Neural cell (in vitro differentiated cells): ENCODE data around the gene EEF1AKMT3. TPM values are rescaled to one million over a fixed set of nuclear protein-coding genes. Genes with fewer than 3 reads are reported as not detected.

Source experiments
- H2AFZ ChIP-seq: fragments of 200-600, 300-800 bp; sonication (generic), shearing (Covaris generic); 2 replicates; pipeline ENCODE4 v1.6.0; 2014; ENCODE audit warnings: low read depth, mild to moderate bottlenecking, antibody characterized with exemption, low read length, moderate library complexity
- H3F3A ChIP-seq: fragments of 200-600 bp; shearing (Covaris generic); 2 replicates; pipeline ENCODE4 v1.6.1; 2016; ENCODE audit warnings: mild to moderate bottlenecking, moderate library complexity, mixed read lengths, antibody characterized with exemption, low read length; ENCODE audit not compliant: insufficient read depth, poor library complexity, severe bottlenecking
- H3K27ac ChIP-seq: fragments of 200-600, 300-800 bp; sonication (generic), shearing (Covaris generic); 2 replicates; pipeline ENCODE4 v1.5.1; 2014; ENCODE audit warnings: mild to moderate bottlenecking, low read length, moderate library complexity
- H3K27me3 ChIP-seq: fragments of 300-800, 200-600 bp; sonication (generic), shearing (Covaris generic); 2 replicates; pipeline ENCODE4 v1.6.0; 2014; ENCODE audit warnings: mild to moderate bottlenecking, low read depth, low read length, moderate library complexity; ENCODE audit not compliant: insufficient read depth
- H3K36me3 ChIP-seq: fragments of 300-800, 200-600 bp; sonication (generic), shearing (Covaris generic); 2 replicates; pipeline ENCODE4 v1.5.1; 2014; ENCODE audit warnings: mild to moderate bottlenecking, antibody characterized with exemption, low read length, moderate library complexity; ENCODE audit not compliant: insufficient read depth
- H3K4me2 ChIP-seq: fragments of 300-800, 200-600 bp; sonication (generic), shearing (Covaris generic); 2 replicates; pipeline ENCODE4 v1.6.0; 2014; ENCODE audit warnings: mild to moderate bottlenecking, low read length
- H3K4me3 ChIP-seq: fragments of 300-800, 200-600 bp; sonication (generic), shearing (Covaris generic); 2 replicates; pipeline ENCODE4 v1.5.1; 2014; ENCODE audit warnings: mild to moderate bottlenecking, low read length, moderate library complexity
- H3K79me2 ChIP-seq: fragments of 200-600 bp; shearing (Covaris generic); replicated peaks from 2 replicates; pipeline ENCODE4 v1.6.0; 2014; ENCODE audit warnings: mild to moderate bottlenecking, low read length, moderate library complexity; ENCODE audit not compliant: insufficient read depth
- H3K9ac ChIP-seq: fragments of 300-800, 200-600 bp; sonication (generic), shearing (Covaris generic); 2 replicates; pipeline ENCODE4 v1.6.1; 2016; ENCODE audit warnings: mild to moderate bottlenecking, low read length, mixed read lengths
- H3K9me2 ChIP-seq: fragments of 200-600 bp; shearing (Covaris generic); 2 replicates; pipeline ENCODE4 v1.6.1; 2016; ENCODE audit warnings: mild to moderate bottlenecking, low read length, mixed read lengths; ENCODE audit not compliant: insufficient read depth
- H3K9me3 ChIP-seq: fragments of 200-600, 300-800 bp; sonication (generic), shearing (Covaris generic); 2 replicates; pipeline ENCODE4 v1.6.1; 2016; ENCODE audit warnings: mild to moderate bottlenecking, mixed run types, low read length, moderate library complexity, mixed read lengths
- H4K20me1 ChIP-seq: fragments of 200-600 bp; shearing (Covaris generic); 2 replicates; pipeline ENCODE4 v1.6.1; 2016; ENCODE audit warnings: mild to moderate bottlenecking, mixed run types; ENCODE audit not compliant: insufficient read depth
- CTCF ChIP-seq: fragments of 450-650 bp; IDR thresholded peaks from 2 replicates; pipeline ENCODE4 v1.5.1; 2014; ENCODE audit warnings: antibody characterized with exemption, mild to moderate bottlenecking, moderate library complexity; ENCODE audit not compliant: poor library complexity, severe bottlenecking
- EP300 ChIP-seq: fragments of 450-650 bp; conservative IDR thresholded peaks from 2 replicates; pipeline ENCODE4 v1.6.1; 2014; ENCODE audit warnings: antibody characterized with exemption, mild to moderate bottlenecking, moderate library complexity; ENCODE audit not compliant: poor library complexity, severe bottlenecking
- EZH2 ChIP-seq: fragments of 200-600, 300-800 bp; shearing (Covaris generic), sonication (generic); IDR thresholded peaks from 2 replicates; pipeline ENCODE4 v1.6.1; 2014; ENCODE audit warnings: antibody characterized with exemption, low read length, borderline replicate concordance, mild to moderate bottlenecking; ENCODE audit not compliant: insufficient read depth, poor library complexity, severe bottlenecking
- MXI1 ChIP-seq: fragments of 450-650 bp; conservative IDR thresholded peaks from 2 replicates; pipeline ENCODE4 v1.6.1; 2014; ENCODE audit warnings: antibody characterized with exemption, mild to moderate bottlenecking; ENCODE audit not compliant: poor library complexity, severe bottlenecking
- POLR2AphosphoS5 ChIP-seq: IDR thresholded peaks from 2 replicates; pipeline ENCODE4 v1.6.1; 2012
- RAD21 ChIP-seq: fragments of 450-650 bp; conservative IDR thresholded peaks from 2 replicates; pipeline ENCODE4 v1.6.1; 2014; ENCODE audit warnings: antibody characterized with exemption, mild to moderate bottlenecking, moderate library complexity
- REST ChIP-seq: IDR thresholded peaks from 2 replicates; pipeline ENCODE4 v1.6.1; 2012; ENCODE audit warnings: borderline replicate concordance
- SMC3 ChIP-seq: fragments of 450-650 bp; conservative IDR thresholded peaks from 2 replicates; pipeline ENCODE4 v1.6.1; 2014; ENCODE audit warnings: antibody characterized with exemption, mild to moderate bottlenecking, moderate library complexity; ENCODE audit not compliant: poor library complexity
- TAF1 ChIP-seq: IDR thresholded peaks from 2 replicates; pipeline ENCODE4 v1.6.1; 2012; ENCODE audit warnings: low read depth
- polyA plus RNA-seq: library from polyadenylated mRNA; depleted of rRNA; stranded (reverse); fragments of >200 nt; gene quantifications from 2 replicates; pipeline ENCODE4 v1.2.3, GENCODE V29; 2014

EEF1AKMT3 gene
- polyA plus RNA-seq, 1 donor from 2014 or later, result 1.6 TPM

GRCh38 chr12:57800965-57801364, 28.6 kb downstream of the EEF1AKMT3 start:
- Histone ChIP-seq H3K27ac (no peak overlapping the region), H4K20me1 (no peaks in the 10 kb centered on the region), H3K4me2 (no peak overlapping the region), H3K4me3 (no peak overlapping the region), H3K79me2 (no peaks in the 10 kb centered on the region), H3K27me3 (no peaks in the 10 kb centered on the region), H3K9me2 (no peaks in the 10 kb centered on the region), H2AFZ (no peak overlapping the region), H3F3A (no peaks in the 10 kb centered on the region), H3K36me3 (no peaks in the 10 kb centered on the region), H3K9ac (no peak overlapping the region), H3K9me3 (no peaks in the 10 kb centered on the region)
- no peak for TF ChIP-seq RAD21
- TF ChIP-seq POLR2AphosphoS5, result no peak
- TF ChIP-seq MXI1, result no peak
- no peak for TF ChIP-seq SMC3
- TF ChIP-seq REST, result no peak
- TF ChIP-seq CTCF, result no peak
- TF ChIP-seq EP300, result no peak
- no peak for TF ChIP-seq TAF1
- TF ChIP-seq EZH2, result no peak

GRCh38 chr12:57802607-57803006, 30.2 kb downstream of the EEF1AKMT3 start:
- no peaks in the 10 kb centered on the region for H3K9me2 ChIP-seq
- no peak overlapping the region for H3K4me3 ChIP-seq
- no peaks in the 10 kb centered on the region for H4K20me1 ChIP-seq
- no peak overlapping the region for H2AFZ ChIP-seq
- no peak overlapping the region for H3K27ac ChIP-seq
- H3K36me3 ChIP-seq, result no peaks in the 10 kb centered on the region
- no peak for TF ChIP-seq RAD21
- TF ChIP-seq CTCF, result no peak
- TF ChIP-seq MXI1, result no peak
- H3K9me3 ChIP-seq, result no peaks in the 10 kb centered on the region
- no peaks in the 10 kb centered on the region for H3K79me2 ChIP-seq
- no peak overlapping the region for H3K4me2 ChIP-seq
- H3K27me3 ChIP-seq, result no peaks in the 10 kb centered on the region
- no peaks in the 10 kb centered on the region for H3F3A ChIP-seq
- no peak overlapping the region for H3K9ac ChIP-seq
